Muscle of leg (tissue), 11 donors: ENCODE measurements around the gene MEIKIN. TPM values are rescaled to one million over a fixed set of nuclear protein-coding genes. Genes with fewer than 3 reads are reported as not detected.

Experiments
- DNase-seq: peaks from one replicate; pipeline ENCODE4 v3.0.0; 2013
- H3K27ac ChIP-seq: one replicate; pipeline ENCODE4 v1.5.1; 2013; ENCODE audit warnings: mild to moderate bottlenecking, low read length, control low read depth
- H3K27me3 ChIP-seq: one replicate; pipeline ENCODE4 v1.6.1; 2013; ENCODE audit warnings: low read length; ENCODE audit not compliant: control insufficient read depth, insufficient read depth
- H3K36me3 ChIP-seq: one replicate; pipeline ENCODE4 v1.6.1; 2013; ENCODE audit warnings: low read length; ENCODE audit not compliant: control insufficient read depth, insufficient read depth
- H3K4me1 ChIP-seq: one replicate; pipeline ENCODE4 v1.6.1; 2013; ENCODE audit warnings: low read length; ENCODE audit not compliant: control insufficient read depth, insufficient read depth
- H3K4me3 ChIP-seq: one replicate; pipeline ENCODE4 v1.5.1; 2013; ENCODE audit warnings: low read length, control low read depth
- H3K9me3 ChIP-seq: replicated peaks from 2 replicates; pipeline ENCODE4 v1.6.1; 2013; ENCODE audit warnings: low read depth, low read length; ENCODE audit not compliant: control insufficient read depth
- WGBS: methylation state at CpG from one replicate; pipeline ENCODE4 v1.1.5; 2013; ENCODE audit warnings: missing lambda C conversion rate; ENCODE audit not compliant: insufficient coverage; 5-methylcytosine and 5-hydroxymethylcytosine counted together
- polyA plus RNA-seq, 8 donors: library from polyadenylated mRNA; unstranded; fragments of 120-200 nt; gene quantifications; one replicate each; pipeline versions ENCODE4 v1.2.1 to v1.2.3, GENCODE V29; 2013; ENCODE audit warnings: inconsistent platforms in 1 of 8, low replicate concordance in 1 of 8; ENCODE audit not compliant: insufficient read length in 8 of 8, insufficient read depth in 1 of 8
- total RNA-seq: library from RNA; stranded (reverse); fragments of 120-200 nt; gene quantifications from one replicate; pipeline ENCODE4 v1.2.4, GENCODE V29; 2013

MEIKIN gene
- total and polyA plus RNA-seq, 9 donors, result not detected

DNA sequence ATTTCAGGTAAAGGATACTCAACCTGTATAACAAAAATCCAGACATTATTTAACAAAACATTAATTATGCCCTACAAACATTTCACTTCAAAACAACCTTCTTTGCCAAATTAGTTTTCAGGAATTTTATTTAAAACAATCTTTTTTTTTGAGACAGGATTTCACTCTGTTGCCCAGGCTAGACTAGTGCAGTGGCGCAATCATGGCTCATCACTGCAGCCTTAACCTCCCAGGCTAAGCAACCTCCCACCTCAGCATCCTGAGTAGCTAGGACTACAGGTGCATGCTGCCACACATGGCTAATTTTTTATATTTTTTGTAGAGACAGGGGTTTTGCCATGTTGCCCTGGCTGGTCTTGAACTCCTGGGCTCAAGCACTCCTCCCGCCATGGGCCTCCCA, 152.6 kb downstream of the MEIKIN start:
- no peaks in the 10 kb centered on the region for H3K36me3 ChIP-seq
- peaks cover 4% of the 10 kb centered on the region for H3K4me1 ChIP-seq
- WGBS, result no CpG with 5 or more reads among the region's 2 CpGs

DNA sequence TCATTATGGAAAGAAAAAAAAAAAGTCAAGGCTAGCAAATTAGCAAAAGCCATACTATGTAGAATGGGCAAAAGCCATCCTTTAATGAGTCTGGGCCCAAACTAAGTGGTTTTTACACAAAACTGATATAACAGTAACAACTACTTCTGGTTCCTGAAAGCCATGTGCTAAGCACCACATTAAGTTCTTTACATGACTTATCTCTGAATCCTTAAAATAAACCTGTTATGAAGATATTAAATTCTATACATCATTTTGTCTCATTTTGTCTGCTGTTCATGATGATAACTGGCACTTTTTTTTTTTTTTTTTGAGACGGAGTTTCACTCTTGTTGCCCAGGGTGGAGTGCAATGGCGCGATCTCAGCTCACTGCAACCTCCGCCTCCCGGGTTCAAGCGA, 153.6 kb downstream of the MEIKIN start:
- no CpG with 5 or more reads among the region's 6 CpGs for WGBS
- Histone ChIP-seq H3K9me3 (no peaks in the 10 kb centered on the region), H3K27me3 (no peaks in the 10 kb centered on the region), H3K27ac (no peak overlapping the region), H3K36me3 (no peaks in the 10 kb centered on the region), H3K4me3 (no peak overlapping the region), H3K4me1 (peaks cover 2% of the 10 kb centered on the region)
- DNase-seq, result no peak

More for the DNA sequence above, 152.6 kb downstream of the MEIKIN start:
- Histone ChIP-seq H3K4me3 (no peak overlapping the region), H3K9me3 (no peaks in the 10 kb centered on the region), H3K27me3 (no peaks in the 10 kb centered on the region), H3K27ac (no peak overlapping the region)
- DNase-seq, result no peak

DNA sequence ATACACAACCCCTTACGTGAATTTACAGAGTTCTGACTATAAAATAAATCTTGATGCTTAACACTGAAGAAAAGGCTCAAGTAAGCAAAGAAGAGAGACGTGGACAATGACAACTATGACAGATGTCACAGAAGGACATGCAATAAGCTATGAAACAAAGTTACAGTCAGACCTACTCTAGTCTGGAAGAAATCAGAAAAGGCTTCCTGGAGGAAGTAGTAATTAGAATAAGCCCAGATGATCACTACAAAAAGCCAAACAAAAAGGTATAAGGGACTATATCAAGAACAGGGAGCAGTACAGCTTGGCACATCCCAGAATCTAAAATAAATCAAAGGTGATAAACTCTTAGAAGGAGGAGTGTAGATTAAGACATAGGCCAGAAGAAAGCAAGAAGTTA, 154.9 kb downstream of the MEIKIN start:
- Histone ChIP-seq H3K4me3 (no peak overlapping the region), H3K4me1 (peaks cover 2% of the 10 kb centered on the region), H3K27ac (no peak overlapping the region), H3K9me3 (no peaks in the 10 kb centered on the region), H3K27me3 (no peaks in the 10 kb centered on the region), H3K36me3 (no peaks in the 10 kb centered on the region)
- WGBS, result no CpG with 5 or more reads among the region's 2 CpGs
- no peak for DNase-seq

DNA sequence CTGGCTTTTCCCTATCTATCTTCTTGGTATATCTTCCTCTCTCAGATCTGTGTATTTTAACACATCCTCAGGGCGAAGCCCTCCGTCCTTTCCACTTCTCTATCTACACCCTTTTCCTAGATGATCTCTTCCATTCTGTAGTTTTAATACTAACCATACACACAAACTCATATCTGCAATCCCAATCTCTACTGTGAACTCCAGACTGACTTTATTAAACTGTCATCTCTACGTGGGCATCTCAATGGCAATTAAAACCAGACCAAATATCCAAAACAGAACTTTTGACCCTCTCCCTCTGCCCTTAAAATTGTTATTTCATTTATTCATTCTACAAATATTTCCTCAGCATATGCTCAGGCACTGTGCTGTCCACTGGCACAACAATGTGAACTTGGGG, 155.7 kb downstream of the MEIKIN start:
- 85% methylated on average over 3 of the region's 3 CpGs for WGBS
- Histone ChIP-seq H3K27ac (no peak overlapping the region), H3K27me3 (no peaks in the 10 kb centered on the region), H3K4me3 (no peak overlapping the region), H3K36me3 (no peaks in the 10 kb centered on the region), H3K4me1 (peaks cover 2% of the 10 kb centered on the region), H3K9me3 (no peaks in the 10 kb centered on the region)
- no peak for DNase-seq

DNA sequence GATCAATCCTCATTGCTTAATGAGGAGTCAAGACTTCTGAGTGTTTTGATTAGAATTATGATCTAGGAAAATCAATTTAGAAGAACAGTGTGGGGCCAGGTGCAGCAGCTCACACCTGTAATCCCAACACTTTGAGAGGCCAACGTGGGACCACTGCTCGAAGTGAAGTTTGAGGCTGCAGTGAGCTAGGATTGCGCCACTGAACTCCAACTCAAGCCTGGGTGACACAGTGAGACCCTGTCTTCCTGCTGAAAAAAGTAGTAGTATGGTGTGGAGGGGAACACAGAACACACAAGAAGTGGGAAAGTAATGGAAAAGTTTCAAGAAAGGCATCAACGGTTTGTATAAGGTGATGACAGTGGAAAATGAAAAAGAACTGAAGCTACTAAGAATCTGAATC, 157.7 kb downstream of the MEIKIN start:
- no peaks in the 10 kb centered on the region for H3K4me1 ChIP-seq

DNA sequence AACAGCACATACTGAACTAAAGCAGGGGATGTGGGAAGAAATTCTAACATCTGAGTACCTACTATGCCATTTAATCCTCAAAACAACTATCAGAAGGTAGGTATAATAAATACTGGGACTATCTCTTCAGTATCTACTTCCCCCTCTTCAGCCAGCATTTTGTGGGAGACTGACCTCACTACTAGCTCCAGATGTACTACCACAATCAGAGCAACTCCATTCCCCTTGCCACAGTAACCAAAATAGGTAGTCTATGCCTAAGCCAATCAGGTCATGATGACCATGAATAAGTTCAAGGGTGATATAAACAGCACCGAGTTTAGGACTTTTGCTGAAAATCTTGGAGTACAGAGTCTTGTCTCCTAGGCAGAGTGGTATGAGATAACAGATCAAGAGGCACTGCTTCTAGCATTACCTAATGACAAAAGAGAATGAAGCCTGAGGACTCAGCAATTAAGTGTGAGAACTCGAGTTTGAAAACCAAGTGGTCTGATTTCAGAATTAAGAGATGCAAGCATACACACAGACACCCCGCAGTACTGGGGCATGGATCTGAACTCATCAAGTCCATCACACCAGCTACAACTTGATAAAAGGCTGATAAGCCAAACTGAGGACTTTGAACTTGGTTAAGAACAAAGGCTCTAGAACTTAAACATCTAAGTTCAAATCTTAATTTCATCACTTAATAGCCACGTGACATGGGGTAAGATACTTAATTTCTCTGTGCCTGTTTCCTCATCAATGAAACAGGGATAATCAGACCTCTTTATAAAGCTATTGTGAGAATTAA, 158.4 kb downstream of the MEIKIN start:
- H3K4me3 ChIP-seq, result no peak overlapping the region
- no peaks in the 10 kb centered on the region for H3K4me1 ChIP-seq
- WGBS, result 100% methylated on average over 1 of the region's 4 CpGs
- H3K9me3 ChIP-seq, result no peaks in the 10 kb centered on the region
- no peaks in the 10 kb centered on the region for H3K27me3 ChIP-seq
- H3K27ac ChIP-seq, result no peak overlapping the region
- H3K36me3 ChIP-seq, result peaks cover under 1% of the 10 kb centered on the region
- no peak for DNase-seq

More for the DNA sequence above, 157.7 kb downstream of the MEIKIN start:
- H3K4me3 ChIP-seq, result no peak overlapping the region
- H3K27ac ChIP-seq, result no peak overlapping the region
- no peaks in the 10 kb centered on the region for H3K9me3 ChIP-seq
- H3K27me3 ChIP-seq, result no peaks in the 10 kb centered on the region
- H3K36me3 ChIP-seq, result no peaks in the 10 kb centered on the region
- WGBS, result 80% methylated on average over 3 of the region's 4 CpGs
- DNase-seq, result no peak

DNA sequence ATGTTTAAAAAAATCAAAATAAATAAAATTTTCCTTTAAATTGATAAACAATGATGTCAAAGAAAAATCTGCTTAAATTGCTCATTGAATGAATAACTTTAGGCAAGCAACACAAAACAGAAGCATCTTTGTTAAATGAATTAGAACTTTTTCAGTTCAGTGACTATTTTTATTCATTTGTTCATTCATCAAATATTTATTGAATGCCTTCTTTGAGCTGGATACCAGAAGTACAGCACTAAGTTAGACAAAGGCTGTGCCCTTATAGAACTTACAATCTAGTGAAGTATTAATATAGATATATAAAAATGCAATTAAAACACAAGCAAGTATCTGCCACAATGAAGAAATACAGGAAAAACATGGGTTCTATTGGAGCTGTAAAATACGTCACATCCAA, 159.4 kb downstream of the MEIKIN start:
- H3K4me1 ChIP-seq, result no peaks in the 10 kb centered on the region
- no peaks in the 10 kb centered on the region for H3K9me3 ChIP-seq
- H3K36me3 ChIP-seq, result peaks cover 5% of the 10 kb centered on the region
- DNase-seq, result no peak
- H3K27me3 ChIP-seq, result no peaks in the 10 kb centered on the region
- no peak overlapping the region for H3K4me3 ChIP-seq
- H3K27ac ChIP-seq, result no peak overlapping the region
- no CpG with 5 or more reads among the region's 1 CpG for WGBS

DNA sequence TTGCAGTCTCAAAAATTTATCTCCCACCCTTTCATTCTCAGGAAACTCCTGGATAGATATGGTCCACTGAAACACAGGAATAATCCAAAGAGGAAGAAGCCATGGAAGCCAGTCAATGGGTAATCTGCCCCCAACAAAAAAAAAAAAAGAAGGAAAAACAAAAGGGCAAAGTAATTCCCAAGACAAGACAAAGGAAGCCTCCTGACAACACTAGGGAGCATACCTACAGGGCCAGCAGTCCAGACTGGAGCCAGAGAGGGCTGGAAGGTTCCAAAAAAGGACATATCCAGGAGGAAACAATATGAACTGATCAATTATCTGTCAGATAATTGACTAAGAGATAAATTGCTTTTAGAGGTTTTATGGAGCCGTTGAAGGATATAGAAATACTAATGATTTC, 161.6 kb downstream of the MEIKIN start:
- no peak overlapping the region for H3K4me3 ChIP-seq
- no CpG with 5 or more reads among the region's 1 CpG for WGBS
- H3K36me3 ChIP-seq, result peaks cover 5% of the 10 kb centered on the region

DNA sequence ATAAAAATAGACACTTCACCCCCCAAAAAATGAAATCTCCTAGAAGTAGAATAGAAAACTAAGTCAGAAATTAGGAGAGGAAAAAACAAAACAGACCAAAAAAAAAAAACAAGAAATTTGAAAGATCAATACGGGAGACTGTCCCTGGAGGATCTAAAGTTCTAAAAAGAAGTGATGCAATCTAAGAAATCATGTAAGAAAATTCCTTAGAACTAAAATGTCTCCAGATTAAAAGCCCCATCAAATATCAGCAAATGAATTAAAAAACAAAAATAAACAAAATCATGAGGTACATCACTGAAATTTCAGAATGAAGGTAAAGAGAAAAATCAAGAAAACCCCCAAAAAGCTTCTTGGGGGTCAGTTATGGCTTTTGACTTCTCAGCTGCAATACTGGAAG, 162.1 kb downstream of the MEIKIN start:
- WGBS, result no CpG with 5 or more reads among the region's 1 CpG

More for the DNA sequence above, 161.6 kb downstream of the MEIKIN start:
- Histone ChIP-seq H3K9me3 (no peaks in the 10 kb centered on the region), H3K27ac (no peak overlapping the region), H3K4me1 (no peaks in the 10 kb centered on the region), H3K27me3 (no peaks in the 10 kb centered on the region)
- no peak for DNase-seq

DNA sequence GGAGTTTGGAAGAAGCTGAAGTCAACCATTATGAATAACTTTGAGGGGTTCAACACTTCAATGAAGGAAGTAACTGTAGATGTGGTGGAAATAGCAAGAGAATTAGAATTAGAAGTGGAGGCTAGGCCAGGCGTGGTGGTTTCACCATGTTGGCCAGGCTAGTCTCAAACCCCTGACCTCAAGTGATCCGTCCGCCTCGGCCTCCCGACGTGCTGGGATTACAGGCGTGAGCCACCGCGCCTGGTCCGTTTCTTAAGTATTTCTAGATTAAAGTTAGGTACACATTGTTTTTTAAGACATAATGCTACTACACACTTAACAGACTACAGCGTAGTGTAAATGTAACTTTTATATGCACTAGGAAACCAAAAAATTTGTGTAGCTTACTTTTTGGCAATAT, 162.7 kb downstream of the MEIKIN start:
- Histone ChIP-seq H3K4me1 (no peaks in the 10 kb centered on the region), H3K4me3 (no peak overlapping the region), H3K27me3 (no peaks in the 10 kb centered on the region), H3K27ac (no peak overlapping the region), H3K9me3 (no peaks in the 10 kb centered on the region), H3K36me3 (peaks cover 5% of the 10 kb centered on the region)
- WGBS, result no CpG with 5 or more reads among the region's 11 CpGs
- DNase-seq, result no peak

More for the DNA sequence above, 162.1 kb downstream of the MEIKIN start:
- no peaks in the 10 kb centered on the region for H3K4me1 ChIP-seq
- peaks cover 5% of the 10 kb centered on the region for H3K36me3 ChIP-seq
- H3K4me3 ChIP-seq, result no peak overlapping the region
- no peaks in the 10 kb centered on the region for H3K27me3 ChIP-seq
- H3K9me3 ChIP-seq, result no peaks in the 10 kb centered on the region
- DNase-seq, result no peak
- H3K27ac ChIP-seq, result no peak overlapping the region
